Activated CD8-positive, alpha-beta memory T cell treated with anti-CD3 and anti-CD28 coated beads, Interleukin-2, amount 50 U/mL, for 48 hours (primary cell): Measurements from ENCODE around the gene SLC38A1.
"Not testable (repeated sequence)": the region's sequence is repeated elsewhere in the genome, so short reads cannot be mapped to it uniquely, and the experiment has no call there.

Source experiments
- DNase-seq: peaks from one replicate; pipeline ENCODE4 v3.0.0-alpha.2; 2020

SLC38A1 gene

DNA sequence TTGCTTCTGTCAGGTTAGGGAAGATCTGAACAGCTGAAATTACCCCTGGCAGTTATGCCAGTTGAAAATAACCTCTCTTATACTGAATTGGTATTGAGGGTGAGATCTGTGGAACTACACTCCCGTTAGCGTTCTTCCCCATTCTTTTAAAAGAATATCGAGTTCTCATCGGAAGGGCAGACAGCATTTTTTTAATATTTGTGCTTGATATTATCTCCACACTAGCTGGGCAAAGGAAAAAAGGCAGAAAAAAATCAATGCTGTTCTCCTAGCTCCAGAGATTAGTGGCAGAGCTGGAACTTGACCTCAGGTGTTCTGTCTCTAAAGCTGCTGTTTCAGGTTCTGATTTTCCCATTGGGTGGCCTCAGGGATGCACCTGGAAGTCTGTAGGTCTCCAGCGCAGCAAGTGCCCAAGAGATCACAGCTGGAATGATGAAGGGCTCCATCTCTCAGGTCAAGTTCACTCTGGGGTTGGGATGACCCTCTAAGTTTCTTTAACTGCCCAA, 67.5 kb downstream of the SLC38A1 start:
- DNase-seq, result no peak

DNA sequence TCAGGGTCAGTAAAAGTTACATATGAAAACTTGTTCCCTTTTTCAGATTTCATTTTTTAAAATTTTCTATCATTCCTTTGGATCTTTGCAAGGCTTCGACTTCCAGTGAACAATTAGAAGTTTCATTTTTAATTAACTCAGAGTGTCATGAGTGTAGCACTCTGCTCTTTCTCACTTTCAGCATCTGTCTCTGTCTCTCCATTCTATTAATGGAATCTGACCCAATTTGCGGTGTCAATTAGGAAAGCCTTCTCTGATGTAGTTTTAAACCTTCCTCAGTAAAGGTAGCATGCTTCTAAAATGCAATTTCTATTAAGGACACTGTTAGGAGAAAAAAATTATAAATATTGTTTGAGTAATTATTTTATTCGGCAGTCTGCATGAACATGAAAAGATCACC, 68.3 kb downstream of the SLC38A1 start:
- no peak for DNase-seq

DNA sequence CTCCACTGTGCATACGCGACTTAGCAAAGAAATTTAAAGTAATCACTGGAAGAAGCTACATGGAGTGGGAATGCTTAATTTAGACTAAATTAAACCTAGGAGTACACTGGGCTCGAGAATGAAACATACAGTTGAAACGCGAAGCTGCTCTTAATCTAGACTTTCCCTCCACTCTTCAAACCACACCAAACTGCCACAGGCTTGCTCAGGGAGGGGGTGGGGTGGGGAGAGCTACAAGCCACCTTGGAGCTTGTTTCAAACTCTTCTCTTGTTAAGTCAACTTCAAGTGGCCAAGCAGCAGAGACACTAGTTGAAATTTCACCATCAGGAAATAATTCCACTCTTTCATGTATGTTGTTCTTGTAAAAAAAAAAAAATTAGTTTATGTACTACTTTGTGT, 69.9 kb downstream of the SLC38A1 start:
- no peak for DNase-seq

DNA sequence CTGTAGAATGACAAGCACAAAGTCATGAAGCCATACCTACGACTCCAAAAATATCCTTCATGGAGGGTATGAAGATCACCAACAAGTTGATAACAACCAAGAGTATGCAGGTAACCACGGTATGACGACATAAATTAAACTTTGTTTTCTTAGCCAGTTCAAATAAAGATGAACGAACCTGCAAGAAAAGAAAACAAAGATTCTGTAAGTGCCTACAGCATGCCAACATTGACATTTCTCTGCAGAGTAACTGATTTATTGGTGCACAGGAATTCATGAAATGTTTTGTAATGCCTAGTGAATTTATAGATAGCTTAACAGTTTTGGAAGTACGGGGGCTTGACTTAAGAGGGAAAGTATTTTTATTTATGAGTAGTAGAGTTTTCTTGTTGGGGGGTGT, 71.0 kb downstream of the SLC38A1 start:
- no peak for DNase-seq

DNA sequence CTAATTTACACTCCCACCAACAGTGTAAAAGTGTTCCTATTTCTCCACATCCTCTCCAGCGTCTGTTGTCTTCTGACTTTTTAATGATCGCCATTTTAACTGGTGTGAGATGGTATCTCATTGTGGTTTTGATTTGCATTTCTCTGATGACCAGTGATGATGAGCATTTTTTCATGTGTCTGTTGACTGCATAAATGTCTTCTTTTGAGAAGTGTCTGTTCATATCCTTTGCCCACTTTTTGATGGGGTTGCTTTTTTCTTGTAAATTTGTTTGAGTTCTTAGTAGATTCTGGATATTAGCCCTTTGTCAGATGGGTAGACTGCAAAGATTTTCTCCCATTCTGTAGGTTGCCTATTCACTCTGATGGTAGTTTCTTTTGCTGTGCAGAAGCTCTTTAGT, 78.3 kb downstream of the SLC38A1 start:
- DNase-seq, result not testable (repeated sequence)

DNA sequence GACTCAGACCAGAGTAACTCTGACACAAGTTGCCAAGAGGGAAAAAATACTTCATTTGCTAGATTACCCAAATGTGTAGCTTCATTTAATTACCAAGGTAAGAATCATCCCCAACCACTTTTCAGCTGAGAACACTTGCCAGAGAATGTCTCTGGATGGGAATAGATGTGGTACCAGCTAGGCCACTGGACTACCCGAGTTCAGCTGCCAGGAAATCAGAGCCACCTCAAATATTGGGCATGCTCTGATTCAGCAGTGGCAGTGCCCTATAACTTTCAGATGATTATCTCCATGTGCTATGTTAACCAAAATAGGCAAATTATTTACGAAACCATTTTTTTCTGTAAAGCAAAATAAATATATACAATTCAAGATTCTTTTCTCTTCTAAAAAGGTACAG, 80.7 kb downstream of the SLC38A1 start:
- DNase-seq, result no peak

DNA sequence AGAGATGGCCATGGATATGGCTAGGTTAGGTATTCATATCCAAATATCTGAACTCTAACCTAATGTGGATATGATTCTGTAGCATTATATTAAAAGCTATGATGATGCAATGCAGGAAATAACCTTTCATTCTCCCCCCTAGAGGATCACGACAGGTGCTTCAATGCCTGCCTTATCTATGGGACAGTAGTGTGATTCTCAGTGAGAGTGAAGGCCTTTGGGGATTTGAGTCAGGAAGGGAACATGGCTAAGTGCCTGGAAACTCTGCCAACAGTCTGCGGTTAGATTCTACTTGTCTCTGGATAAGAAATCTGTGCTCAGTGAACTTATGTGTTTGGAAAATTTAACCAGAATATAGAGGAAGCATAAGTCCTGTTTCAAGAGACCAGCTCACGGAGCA, 81.8 kb downstream of the SLC38A1 start:
- DNase-seq, result no peak

DNA sequence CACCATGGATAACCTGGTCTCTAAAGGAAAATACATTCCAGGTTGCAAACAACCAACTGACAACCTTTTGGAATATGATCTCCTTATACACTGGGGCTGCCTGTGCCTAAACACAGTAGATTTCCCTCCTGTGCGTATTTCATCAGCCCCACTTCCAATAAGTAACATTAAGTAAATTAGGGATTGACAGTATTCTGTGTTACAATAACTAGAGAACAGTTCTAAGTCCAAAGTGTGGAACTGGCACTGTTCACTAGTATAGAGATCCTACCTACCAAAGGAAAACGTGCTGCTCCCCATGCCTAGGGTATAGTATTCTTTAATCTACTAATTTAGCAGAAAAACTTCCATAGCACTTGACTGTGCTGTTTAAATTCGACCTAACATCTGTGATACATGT, 82.8 kb downstream of the SLC38A1 start:
- no peak for DNase-seq

DNA sequence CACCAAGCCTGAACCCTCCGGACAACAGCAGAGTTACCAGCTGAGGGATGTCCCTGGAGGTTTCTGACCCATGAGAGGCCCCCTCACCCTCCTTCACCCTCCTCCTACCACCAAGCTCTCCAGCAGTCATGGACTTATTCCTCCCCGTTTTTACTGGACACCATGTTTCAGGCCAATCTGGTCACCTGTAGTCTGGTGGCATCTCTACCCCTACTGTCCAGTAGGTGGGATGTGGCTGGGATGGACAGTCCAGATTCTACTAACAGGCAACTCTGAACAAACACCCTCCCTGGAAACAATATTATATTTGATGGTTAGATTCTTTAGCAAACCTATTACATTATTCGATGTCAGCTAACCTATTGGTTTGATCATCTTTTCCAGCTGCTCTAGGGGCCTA, 83.2 kb downstream of the SLC38A1 start:
- no peak for DNase-seq

DNA sequence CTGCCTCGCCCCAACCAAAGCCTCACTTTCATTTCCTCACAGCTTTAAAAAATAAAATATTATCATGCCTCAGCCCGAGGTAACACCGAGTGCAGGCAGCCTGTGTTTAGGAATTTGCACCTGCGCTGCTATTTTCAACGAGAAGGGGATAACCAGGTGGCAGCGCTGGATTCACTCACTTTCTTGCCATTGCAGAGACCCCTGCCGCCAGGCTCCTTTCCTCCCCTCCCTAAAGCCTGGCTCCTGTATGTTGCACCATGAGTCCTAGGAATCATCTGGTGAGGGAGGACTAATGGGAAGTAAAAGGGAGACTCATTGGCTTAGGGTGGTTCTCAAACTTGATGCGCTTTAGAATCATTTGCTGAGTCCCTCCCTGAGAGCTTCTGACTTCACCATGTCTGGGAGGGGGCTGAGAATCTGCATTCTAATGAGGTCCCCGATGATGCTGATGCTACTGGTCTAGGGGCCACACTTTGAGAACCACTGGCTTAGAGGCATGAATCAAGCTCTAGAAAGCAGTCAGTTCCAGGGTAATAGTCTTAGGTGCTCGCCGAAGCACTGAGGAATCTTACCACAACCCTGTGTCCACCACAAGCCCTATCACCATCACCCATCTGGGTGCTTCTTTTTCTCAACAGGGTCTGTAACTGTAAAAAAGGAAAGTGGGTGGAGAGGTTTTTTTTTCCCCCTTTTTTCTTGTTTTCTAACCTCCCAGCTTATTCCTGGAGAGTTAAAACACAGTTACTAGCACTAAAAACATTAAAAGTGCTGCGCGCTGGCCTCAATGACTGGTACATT, 83.8 kb downstream of the SLC38A1 start:
- DNase-seq, result no peak

DNA sequence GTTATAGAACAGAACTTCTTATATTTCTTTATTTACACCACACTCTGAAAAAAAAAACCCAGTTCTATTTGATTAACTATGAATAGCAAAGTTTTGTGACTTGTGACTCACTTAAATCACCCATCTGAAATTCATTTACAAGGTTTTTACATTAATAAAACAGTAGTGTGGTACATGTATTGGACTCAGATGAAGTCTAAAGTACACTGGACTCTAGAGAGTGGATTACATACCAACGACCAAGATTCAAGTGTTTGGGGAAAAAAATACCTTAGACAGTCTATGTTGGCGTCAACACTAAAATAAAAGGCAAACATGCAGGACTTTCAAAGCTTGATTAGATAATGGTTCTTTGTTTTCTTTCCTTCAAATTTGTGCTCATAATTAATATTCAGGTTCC, 85.7 kb downstream of the SLC38A1 start:
- DNase-seq, result no peak

DNA sequence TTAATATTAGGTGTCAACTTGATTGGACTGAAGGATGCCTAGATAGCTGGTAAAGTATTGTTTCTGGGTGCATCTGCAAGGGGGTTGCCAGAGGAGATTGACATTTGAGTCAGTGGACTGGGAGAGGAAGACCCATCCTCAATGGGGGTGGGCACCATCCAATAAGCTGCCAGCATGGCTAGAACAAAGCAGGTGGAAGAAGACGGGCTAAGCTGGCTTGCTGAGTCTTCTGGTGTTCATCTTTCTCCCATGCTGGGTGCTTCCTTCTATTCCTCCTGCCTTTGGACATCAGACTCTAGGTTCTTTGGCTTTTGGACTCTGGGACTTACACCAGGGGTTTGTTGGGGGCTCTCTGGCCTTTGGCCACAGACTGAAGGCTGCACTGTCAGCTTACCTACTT, 87.4 kb downstream of the SLC38A1 start:
- no peak for DNase-seq

DNA sequence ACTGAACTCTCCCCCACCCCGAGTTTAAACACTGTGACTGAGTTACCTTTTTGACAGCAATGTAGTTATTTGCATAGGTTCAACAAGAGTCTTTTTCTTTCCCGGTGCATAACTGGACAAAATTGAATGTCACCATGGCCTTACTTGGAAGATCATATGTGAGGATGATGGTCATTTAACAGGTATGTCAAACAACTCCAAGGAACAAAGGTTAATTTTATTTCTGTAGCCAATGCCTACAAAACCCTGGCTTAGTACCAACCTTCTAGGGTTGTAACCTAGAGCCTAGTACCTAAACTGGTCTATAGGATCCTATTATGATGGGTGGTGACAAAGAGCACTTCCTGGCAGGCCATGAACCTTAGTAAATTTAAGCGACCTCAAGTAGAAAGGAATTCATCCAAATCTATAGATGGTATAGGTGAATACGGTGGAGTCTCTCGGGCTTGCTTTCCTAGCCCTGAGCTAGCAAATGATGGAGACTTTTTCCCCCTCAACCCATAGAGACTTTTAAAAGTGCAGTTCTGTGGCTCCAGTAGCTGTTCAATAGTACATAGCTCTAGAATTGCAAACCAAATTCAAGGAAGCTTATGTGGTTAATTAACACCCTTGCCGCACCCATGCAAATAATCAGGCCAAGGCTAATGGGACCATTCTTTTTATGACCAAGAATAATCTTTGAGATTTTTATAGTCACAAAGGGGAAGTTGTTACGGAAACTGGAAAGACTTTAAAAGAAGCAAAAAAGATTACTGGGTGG, 89.0 kb downstream of the SLC38A1 start:
- DNase-seq, result no peak

DNA sequence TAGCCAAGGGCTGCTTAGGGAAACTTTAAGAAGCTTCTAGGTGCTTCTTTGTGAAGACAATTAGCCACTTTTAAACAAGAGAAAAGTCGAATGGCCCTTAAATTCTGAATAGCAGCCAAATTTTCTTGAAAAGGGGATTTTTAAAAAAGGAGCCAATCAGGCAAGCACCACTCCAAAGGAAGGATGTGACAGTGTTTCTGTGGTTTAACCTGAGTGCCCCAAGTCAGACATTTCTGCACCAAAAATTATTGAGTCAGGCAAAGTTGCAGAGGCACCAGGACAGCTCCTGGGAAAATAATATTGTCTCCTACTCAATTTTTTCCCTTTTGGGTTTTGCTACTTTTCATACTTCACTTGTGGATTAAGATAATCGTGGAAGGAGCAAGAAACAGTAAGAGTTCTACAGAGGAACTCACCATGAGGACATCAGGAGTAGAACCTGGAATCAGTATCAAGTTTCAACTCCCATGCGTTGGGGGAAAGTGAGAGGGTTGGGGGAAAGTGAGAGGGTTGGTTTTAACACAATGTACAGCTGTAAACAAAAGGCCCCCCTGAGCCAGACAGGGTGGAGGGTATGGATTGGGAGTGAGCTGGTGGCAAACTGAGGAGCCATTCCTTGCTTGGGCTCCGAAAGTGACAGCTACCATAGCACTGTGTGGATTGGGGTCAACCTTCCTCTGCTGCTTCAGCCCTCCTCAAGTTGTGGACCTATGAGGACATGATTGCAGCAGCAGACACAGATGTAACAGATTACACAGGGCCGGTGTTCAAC, 90.8 kb downstream of the SLC38A1 start:
- no peak for DNase-seq

DNA sequence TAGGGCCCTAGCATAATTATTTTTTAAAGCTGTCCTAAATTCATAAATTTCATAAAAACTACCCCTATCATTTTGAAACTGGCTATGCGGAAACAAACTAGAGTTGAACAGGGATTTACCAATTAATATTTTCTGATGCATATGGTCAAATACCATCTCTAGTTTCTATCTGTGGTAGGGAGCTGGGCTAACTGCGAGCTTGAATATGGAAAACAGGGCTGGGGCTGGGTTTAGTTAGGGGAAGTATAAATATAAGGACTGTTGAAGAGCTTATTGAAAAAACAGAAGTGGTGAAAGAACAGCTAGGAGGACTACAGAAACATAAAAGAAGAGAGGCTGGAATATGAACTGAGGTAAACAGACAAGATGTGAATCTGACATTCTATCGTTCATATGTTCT, 91.8 kb downstream of the SLC38A1 start:
- DNase-seq, result no peak

DNA sequence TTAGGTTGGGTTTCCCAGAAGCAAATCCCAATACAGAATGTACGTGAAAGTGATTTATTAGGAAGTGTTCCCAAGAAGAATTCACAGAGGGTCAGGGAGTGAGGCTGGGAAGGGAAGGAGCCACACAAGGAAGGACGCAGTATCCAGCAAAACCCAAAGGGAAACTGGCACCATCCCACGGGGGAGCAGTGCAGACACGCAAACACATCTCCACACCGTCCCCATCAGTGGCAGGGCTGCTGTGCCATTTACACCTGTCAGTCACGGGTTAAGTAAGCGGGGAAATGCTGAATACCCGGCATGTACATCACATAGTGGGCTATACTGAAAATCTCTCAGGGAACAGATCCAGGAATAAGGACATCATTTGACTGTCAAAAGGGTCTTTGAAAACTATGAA, 93.9 kb downstream of the SLC38A1 start:
- no peak for DNase-seq

DNA sequence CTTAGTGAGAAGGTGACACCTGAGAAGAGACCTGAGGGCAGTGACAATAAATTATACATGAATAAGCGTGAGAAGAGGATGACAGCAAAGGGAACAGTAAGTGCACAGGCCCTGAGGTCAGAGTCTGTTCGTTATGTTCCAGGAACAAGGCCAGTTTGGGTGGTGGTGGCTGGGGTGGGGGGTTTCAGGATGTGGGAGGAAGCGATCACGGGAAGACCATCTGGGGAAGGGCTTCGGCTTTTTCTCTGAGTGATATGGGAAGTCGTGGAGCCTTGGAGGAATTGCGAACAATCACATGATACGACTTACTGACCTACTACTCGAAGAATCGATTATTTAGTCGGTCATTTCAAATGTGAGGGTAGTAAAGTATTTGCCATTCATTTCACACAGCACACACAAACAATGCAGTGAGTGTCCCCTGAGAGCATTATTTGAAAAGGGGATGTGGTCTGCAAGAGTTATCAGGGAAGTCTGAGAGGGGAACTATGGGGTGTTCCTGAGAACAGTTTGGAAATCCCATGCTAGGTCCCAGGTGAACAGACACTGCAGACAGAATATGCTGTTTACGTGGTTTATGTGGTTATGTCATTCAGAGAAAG, 94.7 kb downstream of the SLC38A1 start:
- DNase-seq, result no peak

DNA sequence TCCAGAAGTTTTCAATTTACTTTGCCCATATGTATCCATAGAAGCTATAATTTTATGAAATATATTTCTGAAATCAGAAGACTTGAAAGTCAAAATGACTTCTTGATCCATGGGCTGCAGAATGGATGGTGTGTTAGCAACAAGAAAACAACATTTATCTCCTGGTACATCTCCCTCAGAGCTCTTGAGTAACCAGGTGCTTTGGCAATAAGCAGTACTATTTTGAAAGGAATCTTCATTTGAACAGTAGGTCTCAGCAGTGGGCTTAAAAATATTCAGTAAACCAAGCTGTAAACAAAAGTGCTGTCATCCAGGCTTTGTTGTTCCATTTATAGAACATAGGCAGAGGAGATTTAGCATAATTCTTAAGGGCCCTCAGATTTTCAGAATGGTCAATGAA, 100.4 kb downstream of the SLC38A1 start:
- no peak for DNase-seq

DNA sequence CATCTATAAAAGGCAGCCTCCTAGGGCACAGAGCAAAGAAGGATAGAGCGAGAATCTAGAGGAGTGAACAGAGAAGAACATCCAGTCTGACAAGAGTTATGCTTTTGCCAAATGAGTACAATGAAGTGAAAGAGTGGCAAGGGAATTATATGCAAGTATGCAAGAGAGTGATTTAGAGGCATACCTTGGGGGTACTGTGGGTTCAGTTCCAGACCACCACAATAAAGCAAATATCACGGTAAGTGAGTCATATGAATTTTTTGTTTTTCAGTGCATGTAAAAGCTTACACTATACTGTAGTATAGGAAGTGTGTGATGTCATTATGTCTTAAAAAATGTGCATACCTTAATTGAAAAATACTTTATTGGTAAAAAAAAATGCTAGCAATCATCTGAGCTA, 101.4 kb downstream of the SLC38A1 start:
- no peak for DNase-seq

DNA sequence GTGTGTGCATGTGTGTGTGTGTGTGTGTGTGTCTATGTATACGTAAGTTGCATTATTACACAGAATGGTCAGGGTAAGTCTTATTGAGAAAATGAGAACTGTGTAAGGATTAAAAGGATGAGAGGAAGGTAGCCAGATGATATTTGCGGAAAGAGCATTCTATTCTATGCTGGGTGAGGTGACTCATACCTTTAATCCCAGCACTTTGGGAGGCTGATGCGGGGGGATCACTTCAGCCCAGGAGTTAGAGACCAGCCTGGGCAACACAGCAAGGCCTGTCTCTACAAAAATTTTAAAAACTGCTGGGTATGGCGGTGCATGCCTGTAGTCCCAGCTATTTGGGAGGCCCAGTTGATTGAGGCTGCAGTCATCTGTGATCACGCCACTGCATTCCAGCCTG, 103.7 kb downstream of the SLC38A1 start:
- DNase-seq, result no peak

DNA sequence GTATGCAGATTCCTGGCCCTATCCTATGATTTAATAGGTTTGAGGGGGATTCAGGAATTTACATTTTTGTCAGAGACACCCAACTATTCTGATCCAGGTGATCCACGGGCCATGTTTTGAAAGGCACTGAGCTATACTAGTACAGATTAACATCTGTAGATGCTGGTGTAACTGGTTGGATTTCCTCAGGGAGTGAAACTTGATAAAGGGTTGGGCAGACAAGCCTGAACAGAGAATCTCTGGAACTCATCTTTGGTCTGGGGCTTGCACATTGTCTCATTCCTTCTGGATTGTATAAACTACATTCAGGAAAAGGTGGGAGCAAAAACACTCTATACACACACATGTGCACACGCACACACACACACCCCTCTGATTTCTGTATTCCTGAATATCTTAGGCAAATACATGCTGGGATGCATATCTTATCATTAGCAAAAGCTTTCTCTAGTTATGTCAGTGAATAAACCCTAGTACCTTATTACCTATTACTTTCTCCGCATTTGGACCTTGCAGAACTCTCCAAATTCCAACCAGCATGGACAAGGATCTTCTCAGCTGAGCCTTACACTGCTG, 104.6 kb downstream of the SLC38A1 start:
- DNase-seq, result no peak

DNA sequence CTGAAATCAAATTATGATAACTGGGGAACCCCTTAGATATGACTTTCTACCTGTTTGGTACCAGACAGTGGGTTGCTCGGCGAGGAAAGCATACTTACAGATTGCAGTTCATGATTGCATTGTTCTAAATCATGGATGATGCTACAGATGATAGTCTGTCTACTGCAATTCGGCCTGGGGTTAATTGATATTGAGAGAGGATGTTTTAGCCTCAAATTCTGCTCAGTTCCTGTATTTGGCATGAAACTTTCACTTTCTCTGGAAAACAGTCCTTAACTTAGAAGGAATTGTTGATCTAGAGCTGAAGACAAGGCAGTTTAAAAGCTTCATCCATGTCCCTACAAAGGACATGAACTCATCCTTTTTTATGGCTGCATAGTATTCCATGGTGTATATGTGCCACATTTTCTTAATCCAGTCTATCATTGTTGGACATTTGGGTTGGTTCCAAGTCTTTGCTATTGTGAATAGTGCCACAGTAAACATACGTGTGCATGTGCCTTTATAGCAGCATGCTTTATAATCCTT, 106.2 kb downstream of the SLC38A1 start:
- not testable (repeated sequence) for DNase-seq
